CD4-positive, alpha-beta T cell treated with Interleukin-17A for 4 hours (primary cell): Measurements from ENCODE around the gene JMJD7.

Experiments used
- DNase-seq: peaks from one replicate; pipeline ENCODE4 v3.0.0-alpha.2; 2020; ENCODE audit warnings: mixed read lengths

JMJD7 gene

DNA sequence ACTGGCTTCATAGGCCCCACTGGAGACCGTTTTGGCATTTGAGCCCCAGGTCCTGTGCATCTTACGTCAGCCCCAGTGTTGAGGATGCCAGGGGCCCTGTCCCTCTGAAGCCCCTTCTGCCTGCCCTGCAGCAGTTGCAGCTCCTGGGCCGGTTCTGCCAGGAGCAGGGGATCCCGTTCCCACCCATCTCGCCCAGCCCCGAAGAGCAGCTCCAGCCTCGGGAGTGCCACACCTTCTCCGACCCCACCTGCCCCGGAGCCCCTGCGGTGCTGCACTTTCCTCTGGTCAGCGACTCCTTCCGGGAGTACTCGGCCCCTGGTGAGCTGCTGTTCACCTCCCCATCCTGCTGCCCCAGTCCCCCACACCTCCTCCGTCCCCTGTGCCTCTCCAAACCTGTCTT, 19.3 kb downstream of the JMJD7 start:
- DNase-seq = no peak

DNA sequence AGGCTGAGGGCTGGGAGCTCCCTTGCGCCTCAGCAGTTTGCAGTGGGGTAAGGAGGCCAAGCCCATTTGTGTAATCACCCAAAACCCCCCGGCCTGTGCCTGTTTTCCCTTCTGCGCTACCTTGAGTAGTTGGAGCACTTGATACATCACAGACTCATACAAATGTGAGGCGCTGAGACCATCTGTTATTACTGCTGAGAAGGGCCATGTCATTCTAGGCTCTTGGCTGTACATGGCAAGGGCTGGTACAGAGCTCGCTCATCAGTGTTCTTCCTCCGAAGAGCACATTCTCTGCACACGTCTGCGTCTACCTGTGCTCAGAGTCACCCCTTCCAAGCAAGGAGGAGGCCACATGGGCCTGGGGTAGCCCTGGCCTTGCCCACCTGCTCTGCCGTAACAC, 20.1 kb downstream of the JMJD7 start:
- no peak for DNase-seq

DNA sequence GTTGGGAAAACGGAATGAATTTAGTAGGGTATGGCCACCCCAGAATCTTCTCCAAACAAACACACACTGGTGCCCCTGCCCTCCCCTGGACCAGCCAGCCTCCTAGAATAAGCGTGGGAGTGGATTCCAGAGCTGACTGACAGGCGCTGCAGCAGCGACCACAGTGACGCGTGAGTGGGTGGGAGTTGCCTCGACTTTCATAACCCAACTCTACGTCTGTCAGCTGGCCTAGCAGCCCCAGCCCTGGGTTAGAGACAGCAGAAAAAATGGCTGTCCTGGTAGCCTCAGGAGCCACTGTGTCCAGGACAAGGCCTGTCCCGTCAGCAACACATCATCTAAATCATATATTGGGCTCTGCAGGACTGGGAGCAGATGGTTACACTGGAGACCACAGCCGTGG, 20.7 kb downstream of the JMJD7 start:
- DNase-seq = no peak

DNA sequence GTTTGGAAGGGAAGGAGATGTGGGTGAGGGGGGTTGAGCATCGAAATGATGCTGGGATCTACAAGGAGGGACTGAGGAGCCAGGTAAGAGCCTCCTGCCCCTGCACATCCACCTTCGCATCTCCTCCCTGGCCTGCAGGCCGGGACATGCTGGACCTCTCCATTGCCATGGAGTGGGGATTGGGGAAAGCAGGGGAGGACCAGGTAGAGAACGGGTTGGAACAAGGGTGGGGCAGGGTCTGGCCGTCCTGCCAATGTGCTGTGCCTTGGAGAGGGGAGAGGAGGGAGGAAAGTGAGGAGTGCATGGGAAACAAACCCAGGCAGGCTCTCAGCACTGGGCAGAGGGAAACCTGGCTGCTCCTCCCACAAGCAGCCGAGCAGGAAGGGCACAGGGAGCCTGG, 21.3 kb downstream of the JMJD7 start:
- DNase-seq = no peak

DNA sequence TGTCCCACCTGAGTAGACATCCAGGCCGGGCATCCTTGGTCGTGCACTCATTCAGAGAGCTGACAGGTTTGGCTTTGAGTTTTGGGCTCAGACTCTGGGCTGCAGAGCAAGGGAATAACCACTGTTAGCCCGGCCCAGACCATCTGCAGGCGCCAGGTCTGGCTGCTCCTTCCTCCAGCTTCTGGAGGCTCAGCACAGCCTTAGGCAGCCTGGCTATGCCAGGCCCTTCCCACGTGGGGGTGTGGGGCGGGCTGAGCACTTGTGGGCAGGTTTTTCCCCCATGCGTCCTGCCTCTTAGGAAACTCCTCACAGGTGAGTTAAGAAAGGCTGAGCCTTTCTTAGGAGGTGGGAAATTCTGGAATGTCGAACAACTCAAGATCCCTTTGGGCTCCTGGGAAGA, 22.0 kb downstream of the JMJD7 start:
- no peak for DNase-seq

DNA sequence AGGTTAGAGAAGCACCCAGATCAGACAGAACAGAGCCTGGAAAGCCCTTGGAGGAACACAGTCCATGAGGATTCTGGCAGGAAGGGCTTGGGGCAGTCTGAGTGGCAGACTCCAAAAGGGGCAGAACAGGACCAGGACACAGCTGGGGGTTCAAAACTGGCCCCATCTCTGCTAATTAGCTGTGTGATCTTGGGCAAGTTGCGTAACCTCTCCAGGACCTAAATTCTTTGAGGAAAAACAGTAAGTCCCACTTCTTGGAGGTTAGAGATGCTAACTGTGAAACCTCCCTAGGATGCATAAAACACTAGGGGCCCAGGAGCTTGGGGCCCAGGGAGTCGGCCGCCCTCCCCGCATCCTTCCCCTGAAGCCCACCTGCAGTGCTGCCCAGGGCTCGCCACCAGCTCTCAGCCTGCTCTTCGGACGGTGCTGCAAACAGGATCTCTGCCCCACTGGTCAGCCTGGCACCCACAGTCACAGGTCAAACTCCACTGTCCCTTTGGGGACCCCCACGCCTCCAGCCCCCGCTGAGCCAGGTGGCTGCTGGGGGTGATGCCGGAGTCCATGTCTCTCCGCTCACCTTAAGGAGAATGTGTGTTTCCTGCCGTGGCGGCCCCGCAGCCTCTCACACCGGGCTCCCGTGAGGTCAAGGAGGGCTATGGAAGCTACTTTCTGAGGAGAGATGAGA, 22.7 kb downstream of the JMJD7 start:
- DNase-seq = no peak

DNA sequence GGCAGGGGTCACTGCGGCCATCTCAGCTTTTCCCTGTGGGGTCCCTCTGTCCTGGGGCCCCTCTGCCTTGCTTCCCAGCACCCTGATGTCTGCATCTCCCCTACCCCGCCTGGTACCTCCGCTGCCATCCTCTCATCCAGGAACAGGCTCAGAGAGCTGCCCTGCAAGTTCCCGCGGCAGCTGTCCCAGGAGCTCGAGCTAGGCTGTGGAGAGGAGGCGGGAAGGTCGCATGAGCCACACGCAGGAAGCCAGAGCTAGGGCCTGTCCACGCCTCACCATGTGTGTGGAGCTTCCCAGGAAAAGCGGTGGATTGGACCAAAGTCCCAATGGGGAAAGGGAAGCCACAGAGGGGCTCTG, 23.3 kb downstream of the JMJD7 start:
- no peak for DNase-seq

DNA sequence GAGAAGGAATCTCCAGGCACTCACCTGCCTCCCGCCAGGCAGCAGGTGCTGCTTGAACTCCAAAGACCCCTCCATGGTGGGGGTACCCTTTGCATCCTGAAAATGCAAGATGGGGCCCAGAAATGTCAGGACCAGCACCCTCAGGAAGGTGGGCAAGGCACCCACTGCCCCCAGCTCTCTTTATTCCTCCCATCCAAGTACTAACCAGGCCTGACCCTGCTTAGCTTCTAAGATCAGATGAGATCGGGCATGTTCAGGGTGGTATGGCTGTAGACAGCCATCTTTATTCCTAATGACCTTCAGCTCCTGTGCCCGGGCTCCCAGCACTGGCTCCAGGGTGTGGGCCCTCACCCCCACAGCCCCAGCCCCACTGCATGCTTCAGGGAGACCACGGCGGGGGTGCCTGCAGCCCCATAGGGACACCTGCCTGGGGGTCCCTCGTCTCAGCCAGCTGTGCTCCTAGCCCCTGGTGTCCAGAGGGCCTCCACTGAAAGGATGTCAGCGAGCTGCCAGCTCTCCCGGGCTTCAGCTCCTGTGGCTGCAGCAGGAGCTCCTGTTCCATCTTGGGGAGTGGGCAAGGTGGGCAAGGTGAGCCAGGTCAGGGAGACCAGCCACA, 24.0 kb downstream of the JMJD7 start:
- no peak for DNase-seq

DNA sequence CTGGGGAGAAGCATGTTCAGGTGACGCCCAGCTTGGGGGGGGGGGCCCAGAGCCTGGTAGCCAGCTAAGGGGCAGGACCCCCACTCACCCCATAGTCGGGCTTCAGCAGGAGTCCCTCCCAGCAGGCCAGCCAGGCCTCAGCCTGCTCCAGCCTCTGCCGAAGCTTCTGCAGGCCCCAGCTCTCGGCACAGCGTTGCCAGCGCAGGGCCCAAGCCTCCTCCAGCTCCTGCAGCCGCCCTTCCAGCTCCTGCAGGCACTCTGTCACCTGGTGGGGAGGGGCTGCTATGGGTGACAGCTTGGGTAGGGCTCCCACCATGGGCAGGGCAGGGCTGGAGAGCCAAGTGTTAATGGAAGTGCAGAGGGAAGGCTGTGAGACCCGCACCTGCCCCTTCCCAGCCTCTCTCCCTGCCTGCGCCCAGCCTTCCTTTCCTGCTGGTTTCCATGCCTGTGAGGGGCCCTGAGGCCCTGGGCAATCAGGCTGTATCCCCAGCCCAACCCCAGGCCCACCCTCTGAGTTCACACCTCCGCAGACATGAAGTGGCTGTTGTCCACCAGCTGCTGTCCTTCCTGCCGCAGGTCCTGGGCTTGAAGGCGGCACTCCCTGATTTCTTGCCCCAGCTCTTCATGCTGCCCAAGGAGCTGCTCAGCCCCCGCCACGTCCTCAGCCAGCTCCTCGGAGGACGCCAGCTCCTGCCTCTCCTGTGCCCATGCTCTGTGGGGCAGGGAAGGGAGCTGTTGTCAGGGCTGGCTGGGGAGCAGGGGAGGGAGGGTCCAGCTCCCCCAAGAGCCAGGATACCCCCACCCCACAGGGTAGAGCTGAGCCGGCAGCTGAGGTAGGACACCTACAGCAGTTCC, 25.1 kb downstream of the JMJD7 start:
- DNase-seq = no peak

DNA sequence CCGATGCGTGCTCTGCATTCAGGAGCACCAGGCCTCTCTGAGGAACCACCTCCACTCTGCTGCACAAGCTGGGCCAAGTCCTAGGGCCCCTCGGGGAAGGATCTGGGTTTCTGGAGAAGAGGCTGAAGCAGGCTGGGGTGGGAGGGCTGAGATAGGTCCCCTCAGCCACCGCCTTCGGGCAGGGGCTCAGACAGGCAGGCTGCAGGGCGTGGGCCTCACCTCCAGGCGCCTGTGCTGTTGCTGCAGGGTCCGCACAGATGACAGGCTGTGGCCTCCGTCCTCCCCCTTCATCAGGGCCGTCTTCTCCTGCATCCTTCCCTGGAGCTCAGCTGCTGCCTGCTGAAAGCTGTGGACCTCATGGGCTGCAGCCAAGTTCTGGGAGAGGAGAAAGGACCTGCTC, 25.9 kb downstream of the JMJD7 start:
- DNase-seq = no peak

DNA sequence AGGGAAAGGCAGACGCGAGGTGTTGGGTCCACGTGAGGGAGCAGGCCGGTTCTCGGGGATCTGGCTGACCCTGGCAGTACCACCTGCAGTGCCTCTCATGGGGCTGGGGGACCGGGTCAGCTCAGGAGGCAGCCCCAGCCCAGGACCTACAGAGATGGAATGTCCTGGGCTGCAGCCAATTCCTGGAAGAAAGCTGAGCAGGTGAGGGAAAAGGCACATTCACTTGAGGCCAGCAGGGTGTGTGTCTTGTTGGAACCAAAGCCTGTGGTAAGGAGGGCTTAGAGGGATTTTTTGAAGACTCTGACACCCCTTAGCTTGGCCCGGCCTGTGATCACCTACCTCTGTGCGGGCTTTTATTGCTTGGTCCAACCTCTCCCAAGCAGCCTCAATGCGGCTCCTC, 26.6 kb downstream of the JMJD7 start:
- no peak for DNase-seq

DNA sequence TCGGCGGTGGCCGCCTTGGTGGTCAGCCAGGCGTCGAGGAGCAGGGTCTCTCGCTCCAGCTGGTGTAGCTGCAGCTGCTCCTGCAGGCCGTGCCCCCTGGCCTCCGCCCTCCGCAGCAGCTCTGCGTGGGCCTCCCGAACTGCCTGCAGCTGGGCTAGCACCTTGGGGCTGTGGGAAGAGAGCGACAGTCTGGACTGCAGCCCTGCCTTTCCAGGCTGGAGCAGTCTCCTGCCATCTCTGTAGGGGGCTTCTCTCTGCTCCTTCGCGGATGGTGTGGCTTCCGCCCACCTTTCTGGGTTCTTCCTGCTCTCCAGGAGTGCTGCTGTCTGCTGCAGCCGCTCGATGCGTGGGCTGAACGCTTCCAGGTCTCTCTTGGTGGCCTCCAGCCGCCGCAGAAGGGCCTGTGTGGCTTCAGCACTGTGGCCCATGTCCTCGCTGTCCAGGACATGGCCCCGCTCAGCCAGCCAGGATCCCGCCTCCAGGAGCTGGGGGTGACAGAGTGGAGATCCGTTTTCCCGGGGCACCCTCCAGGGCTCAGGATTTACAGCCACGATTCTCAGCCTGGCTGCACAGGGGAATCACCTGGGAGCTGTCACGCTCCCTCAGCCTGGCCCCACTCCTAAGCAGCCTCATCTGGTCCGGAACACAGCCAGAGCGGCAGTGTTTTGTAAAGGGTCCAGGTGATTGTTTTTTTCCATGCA, 27.5 kb downstream of the JMJD7 start:
- no peak for DNase-seq

DNA sequence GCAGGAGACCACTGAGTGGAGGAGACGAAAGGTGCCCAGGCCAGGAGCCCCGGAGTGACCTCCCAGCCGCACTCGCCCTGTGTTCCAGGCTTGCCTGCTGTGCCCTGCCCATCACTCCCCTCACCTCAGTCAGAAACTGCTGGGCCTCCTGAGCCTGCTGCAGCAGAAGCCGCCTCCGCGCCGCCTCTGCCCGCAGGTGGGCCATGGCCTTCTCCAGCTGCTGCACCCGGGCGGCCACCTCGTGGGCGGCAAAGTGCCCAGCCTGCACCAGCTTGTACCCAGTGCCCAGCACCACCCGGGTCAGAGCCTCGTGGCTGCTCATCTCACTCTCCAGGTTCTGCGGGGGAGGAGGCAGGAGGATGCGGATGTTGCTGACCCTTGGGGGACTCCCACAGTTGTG, 28.4 kb downstream of the JMJD7 start:
- DNase-seq = no peak

DNA sequence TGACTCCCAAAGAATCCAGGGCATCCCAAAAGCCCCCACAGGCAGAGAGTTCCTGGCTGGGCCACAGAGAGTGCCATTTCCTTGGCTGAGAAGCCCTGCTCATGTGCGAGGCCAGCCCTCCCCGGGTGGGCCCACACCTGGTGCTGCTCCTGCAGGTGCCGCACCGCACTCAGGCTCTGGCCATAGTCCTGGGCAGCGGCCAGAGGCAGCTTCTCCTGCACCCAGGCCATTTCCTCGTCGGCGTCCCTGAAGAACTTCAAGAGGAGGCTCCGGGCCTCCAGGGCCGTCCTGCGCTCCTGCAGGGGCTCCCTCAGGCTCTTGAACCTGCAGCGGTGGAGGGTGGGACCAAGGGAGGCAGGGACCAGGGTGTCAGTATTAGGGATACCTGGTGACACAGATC, 28.8 kb downstream of the JMJD7 start:
- DNase-seq = no peak

DNA sequence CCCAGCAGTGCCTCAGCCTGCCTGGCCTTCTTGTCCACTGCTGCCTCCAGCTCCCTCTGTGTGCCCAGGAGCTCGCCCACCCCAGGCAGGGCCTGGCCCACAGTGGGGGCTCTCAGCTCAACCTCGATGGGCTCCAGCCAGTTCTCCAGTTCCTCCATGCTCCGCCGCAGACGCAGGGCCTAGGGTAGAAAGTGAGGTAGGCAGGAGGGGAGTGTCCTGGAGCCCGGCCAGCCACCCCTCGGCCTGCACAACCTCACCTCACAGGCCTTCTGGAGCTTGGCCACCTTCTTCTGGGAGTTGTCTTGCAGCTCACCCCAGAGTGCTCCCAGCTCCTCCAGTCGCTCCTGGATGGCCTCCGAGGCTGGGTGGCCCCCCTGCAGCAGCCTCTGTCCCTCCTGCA, 29.4 kb downstream of the JMJD7 start:
- no peak for DNase-seq

DNA sequence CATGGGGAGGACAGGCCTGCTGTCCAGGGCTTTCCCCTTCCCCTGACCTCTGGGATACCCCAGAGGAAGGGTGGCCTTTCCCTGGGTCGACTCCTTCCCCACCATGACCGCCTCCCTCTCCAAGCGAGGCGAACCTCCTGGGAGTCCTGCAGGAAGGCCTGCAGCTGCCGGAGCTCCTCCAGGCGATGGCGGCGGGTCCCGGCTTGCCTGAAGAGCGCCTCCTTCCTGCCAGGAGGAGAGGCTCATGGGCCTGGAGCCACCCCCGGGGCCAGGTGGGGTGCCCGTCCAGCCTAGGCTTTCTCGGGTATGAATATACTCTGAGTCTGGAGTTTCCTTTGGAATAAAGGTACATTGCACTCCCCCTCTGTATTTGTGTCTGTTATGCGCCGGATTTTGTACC, 30.9 kb downstream of the JMJD7 start:
- no peak for DNase-seq

DNA sequence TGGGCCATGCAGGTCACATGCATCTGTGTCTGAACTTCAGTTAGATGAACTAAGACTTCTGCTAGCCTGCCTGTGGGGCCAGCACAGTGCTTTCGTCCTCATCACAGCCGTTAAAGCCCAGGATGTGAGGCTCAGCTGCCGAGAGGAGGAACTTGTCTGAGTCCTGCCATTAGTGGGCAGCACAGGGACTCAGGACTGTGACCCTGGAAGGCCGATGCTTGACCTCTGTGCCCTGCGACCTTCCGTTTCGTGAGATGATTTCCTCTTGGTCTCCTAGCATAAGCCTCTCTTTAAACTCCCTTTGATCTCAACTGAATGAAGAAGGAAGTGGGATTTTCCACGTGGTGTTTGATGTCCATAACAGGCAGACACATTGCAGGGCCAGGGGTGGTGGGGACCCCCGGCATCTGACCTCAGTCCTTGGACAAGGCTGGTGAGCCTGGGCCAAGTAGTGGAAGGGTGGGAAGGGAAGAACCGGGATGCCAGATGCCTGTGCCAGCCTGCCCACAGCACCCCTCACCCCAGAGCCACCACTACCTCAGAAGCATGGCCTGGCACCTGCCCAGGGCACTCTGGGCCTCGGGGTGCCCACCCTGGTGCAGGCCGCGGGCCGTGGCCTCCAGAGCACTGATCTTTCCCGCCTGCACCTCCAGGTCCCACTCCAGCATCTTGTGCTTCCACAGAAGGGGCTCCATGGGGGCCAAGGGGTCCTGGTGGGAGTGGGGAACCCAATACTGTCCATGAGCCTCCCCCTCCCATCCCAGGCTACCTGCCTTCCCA, 32.3 kb downstream of the JMJD7 start:
- no peak for DNase-seq

DNA sequence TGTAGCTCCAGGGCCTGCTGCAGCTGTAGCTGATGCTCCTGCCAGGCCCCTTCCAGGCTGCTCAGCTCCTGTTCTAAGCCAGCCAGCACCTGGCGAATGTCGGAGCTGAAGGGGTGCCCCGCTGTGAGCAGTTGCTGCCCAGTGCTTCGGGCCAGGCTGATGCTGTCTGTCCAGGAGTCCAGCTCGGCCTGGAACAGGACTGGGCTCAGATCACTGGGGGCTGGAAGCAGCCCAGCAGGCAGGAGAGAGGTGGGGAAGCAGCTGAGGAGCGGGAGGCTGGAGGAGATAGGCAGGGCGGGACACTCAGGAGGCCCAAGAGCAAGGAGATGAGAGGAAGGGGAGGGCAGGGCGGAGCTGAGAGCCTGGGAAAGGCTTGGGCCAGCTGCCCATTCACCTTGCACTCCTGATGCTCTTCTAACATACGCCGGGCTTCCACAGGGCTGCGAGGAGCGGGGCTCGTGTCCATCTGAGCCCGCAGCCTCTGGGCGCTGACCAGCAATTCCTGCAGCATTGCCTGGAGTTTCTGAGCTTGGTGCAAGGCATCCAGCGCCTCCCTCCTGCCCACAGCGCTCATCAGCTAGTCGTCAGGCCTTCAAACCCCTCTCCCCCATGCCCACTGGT, 34.0 kb downstream of the JMJD7 start:
- DNase-seq = no peak

DNA sequence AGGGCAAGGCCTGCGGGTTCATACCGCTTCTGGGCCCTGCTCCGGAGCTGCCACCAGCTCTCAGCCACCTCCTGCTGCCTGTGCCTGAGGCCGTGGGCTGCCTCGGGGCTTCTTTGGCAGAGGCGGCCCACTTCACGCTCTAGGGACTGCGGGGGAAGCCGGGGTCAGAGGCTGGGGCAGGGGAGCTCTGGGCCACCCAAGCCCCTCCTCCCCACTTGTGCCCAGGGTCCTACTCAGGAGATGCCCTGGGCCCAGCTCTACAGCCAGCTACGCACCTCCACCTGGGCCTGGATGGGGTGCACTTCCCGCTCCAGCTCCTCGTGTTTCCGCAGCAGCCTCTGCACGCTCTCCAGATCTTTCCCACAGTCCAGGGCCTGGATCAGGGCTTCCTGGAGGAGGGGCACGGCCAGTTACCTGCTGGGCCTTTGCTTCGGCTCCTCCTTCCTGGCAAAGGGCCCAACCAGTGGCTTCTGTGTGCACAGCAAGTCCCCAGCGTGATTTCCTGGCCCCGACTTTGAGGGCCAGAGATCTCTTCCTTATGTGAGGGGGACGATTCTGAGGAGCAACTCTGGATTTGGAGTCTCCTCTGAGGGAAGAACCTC, 34.7 kb downstream of the JMJD7 start:
- DNase-seq = no peak

DNA sequence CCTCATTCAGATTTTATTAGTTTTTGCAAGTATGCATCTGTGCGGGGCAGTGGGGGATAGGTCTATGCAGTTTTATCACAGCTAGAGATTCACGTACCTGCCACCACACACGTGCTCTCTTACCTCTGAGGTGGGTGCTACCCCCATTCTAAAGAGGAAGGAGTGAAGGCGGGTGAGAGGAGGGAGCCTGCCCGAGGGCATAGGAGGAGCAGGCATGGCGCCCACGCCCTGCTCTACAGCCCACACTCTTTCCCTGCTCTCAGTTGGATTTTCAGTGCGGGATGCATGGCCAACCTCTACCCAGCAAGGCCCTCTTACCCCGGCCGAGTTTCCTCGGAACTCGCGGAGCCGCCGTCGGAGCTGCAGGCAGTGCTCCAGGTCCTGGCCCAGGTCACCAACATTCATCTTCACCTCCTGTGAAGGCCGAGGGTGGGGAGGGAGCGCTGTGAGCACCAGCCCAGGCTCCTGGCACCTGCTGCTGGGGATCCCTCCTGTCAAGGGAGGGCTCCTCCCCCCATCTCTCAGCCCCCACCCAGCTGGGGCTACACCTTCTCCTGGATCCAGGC, 37.7 kb downstream of the JMJD7 start:
- no peak for DNase-seq

DNA sequence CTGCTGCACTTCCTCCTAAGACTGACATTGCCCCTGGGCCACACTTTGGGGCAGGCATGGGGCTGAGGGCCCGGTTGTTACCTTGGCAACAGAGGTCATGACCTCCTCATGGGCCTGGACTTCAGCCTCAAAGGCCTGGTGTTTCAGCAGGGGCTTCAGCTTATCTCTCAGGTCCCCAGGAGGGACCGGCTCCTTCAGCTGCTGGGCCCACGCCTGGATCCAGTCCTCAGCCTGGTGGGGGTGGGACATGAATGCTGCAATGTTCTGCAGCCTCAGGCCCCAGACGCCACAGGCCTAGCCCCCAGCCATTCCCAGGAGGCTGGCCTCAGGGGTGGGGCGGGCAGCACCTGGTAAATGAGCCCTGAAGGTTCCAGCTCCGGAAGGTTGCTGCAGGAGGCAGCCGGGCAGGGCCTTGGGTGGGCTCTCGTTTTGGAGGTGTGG, 38.4 kb downstream of the JMJD7 start:
- no peak for DNase-seq
